GM10248 (cell line): ENCODE data around the gene FHIT.

Source experiments
- CTCF ChIA-PET: fragments of 300-600 bp; sonication (Branson Sonifier 250); formaldehyde crosslinking; extraction: SDS; loops from one replicate; lab custom pipeline; 2021; ENCODE audit warnings: antibody characterized with exemption; lab: Yijun Ruan, JAX
- POLR2A ChIA-PET: fragments of 350-650 bp; sonication (Branson Sonifier 250); formaldehyde crosslinking; extraction: SDS; loops from one replicate; lab custom pipeline; 2020; ENCODE audit warnings: antibody characterized with exemption; lab: Yijun Ruan, JAX
- DNase-seq: peaks from one replicate; pipeline ENCODE4 v3.0.0; 2012; ENCODE audit errors: extremely low spot score
- CTCF ChIP-seq: IDR thresholded peaks from 2 replicates; pipeline ENCODE4 v1.5.1; 2012; ENCODE audit warnings: mild to moderate bottlenecking, low read depth; ENCODE audit errors: extremely low read depth, missing control alignments, control extremely low read depth

Gene FHIT

GRCh38 chr3:59699648-59700320 is 1551.5 kb downstream of the FHIT start:
- ChIA-PET CTCF (no interaction called here), POLR2A (no interaction called here)

More at GRCh38 chr3:59699648-59700320, 1551.5 kb downstream of the FHIT start:
- TF ChIP-seq CTCF = no peak
- DNase-seq = no peak
